Measurements from ENCODE around the gene APRT.

Gene APRT

GRCh38 chr16:88853325-88853941 lies 41.7 kb upstream of the APRT start:
- no peak for DNase-seq (ENCODE audit: insufficient read length)

GRCh38 chr16:88851616-88852015 lies 39.9 kb upstream of the APRT start:
- DNase-seq (ENCODE audit: insufficient read length), result no peak
- FAIRE-seq, result no peak
- TF ChIP-seq TAF1 (IDR thresholded peaks at IDR 0.05; ENCODE audit: borderline replicate concordance, low read depth, low read length), result no peak
- TF ChIP-seq POLR2A (IDR thresholded peaks at IDR 0.05; ENCODE audit: low read depth, low read length), result no peak
- TF ChIP-seq POLR2AphosphoS5 (IDR thresholded peaks at IDR 0.05; ENCODE audit: low read depth, low read length), result no peak

More at GRCh38 chr16:88853325-88853941, 41.7 kb upstream of the APRT start:
- TF ChIP-seq POLR2AphosphoS5 (IDR thresholded peaks at IDR 0.05; ENCODE audit: low read depth, low read length) (no peak), TAF1 (IDR thresholded peaks at IDR 0.05; ENCODE audit: borderline replicate concordance, low read depth, low read length) (no peak), POLR2A (IDR thresholded peaks at IDR 0.05; ENCODE audit: low read depth, low read length) (no peak)
- no peak for FAIRE-seq

GRCh38 chr16:88850531-88851199 lies 38.9 kb upstream of the APRT start:
- no peak for DNase-seq (ENCODE audit: insufficient read length)
- FAIRE-seq, result no peak
- no peak for TF ChIP-seq POLR2A (IDR thresholded peaks at IDR 0.05; ENCODE audit: low read depth, low read length)
- no peak for TF ChIP-seq TAF1 (IDR thresholded peaks at IDR 0.05; ENCODE audit: borderline replicate concordance, low read depth, low read length)
- TF ChIP-seq POLR2AphosphoS5 (IDR thresholded peaks at IDR 0.05; ENCODE audit: low read depth, low read length), result no peak

GRCh38 chr16:88848557-88848956 lies 36.8 kb upstream of the APRT start:
- TF ChIP-seq TAF1 (IDR thresholded peaks at IDR 0.05; ENCODE audit: borderline replicate concordance, low read depth, low read length) (no peak), POLR2AphosphoS5 (IDR thresholded peaks at IDR 0.05; ENCODE audit: low read depth, low read length) (no peak), POLR2A (IDR thresholded peaks at IDR 0.05; ENCODE audit: low read depth, low read length) (no peak)
- FAIRE-seq (no peak), DNase-seq (ENCODE audit: insufficient read length) (no peak)

- no peak for TF ChIP-seq POLR2A (IDR thresholded peaks at IDR 0.05; ENCODE audit: low read depth, low read length)
- FAIRE-seq, result no peak
Observed at GRCh38 chr16:88847654-88848053, 35.9 kb upstream of the APRT start.

GRCh38 chr16:88846088-88846487 lies 34.4 kb upstream of the APRT start:
- no peak for DNase-seq (ENCODE audit: insufficient read length)
- no peak for FAIRE-seq
- no peak for TF ChIP-seq POLR2A (IDR thresholded peaks at IDR 0.05; ENCODE audit: low read depth, low read length)
- no peak for TF ChIP-seq POLR2AphosphoS5 (IDR thresholded peaks at IDR 0.05; ENCODE audit: low read depth, low read length)
- TF ChIP-seq TAF1 (IDR thresholded peaks at IDR 0.05; ENCODE audit: borderline replicate concordance, low read depth, low read length), result no peak

More at GRCh38 chr16:88847654-88848053, 35.9 kb upstream of the APRT start:
- DNase-seq (ENCODE audit: insufficient read length), result no peak

- TF ChIP-seq TAF1 (IDR thresholded peaks at IDR 0.05; ENCODE audit: borderline replicate concordance, low read depth, low read length) (no peak), POLR2AphosphoS5 (IDR thresholded peaks at IDR 0.05; ENCODE audit: low read depth, low read length) (no peak), POLR2A (IDR thresholded peaks at IDR 0.05; ENCODE audit: low read depth, low read length) (no peak)
- FAIRE-seq, result no peak
- no peak for DNase-seq (ENCODE audit: insufficient read length)
Observed at GRCh38 chr16:88844419-88845036, 32.8 kb upstream of the APRT start.

GRCh38 chr16:88843256-88843655 lies 31.5 kb upstream of the APRT start:
- no peak for DNase-seq (ENCODE audit: insufficient read length)
- TF ChIP-seq POLR2AphosphoS5 (IDR thresholded peaks at IDR 0.05; ENCODE audit: low read depth, low read length), result no peak
- TF ChIP-seq POLR2A (IDR thresholded peaks at IDR 0.05; ENCODE audit: low read depth, low read length), result no peak
- TF ChIP-seq TAF1 (IDR thresholded peaks at IDR 0.05; ENCODE audit: borderline replicate concordance, low read depth, low read length), result no peak
- FAIRE-seq, result no peak

- FAIRE-seq (no peak), DNase-seq (ENCODE audit: insufficient read length) (no peak)
- TF ChIP-seq TAF1 (IDR thresholded peaks at IDR 0.05; ENCODE audit: borderline replicate concordance, low read depth, low read length) (no peak), POLR2A (IDR thresholded peaks at IDR 0.05; ENCODE audit: low read depth, low read length) (no peak), POLR2AphosphoS5 (IDR thresholded peaks at IDR 0.05; ENCODE audit: low read depth, low read length) (no peak)
Observed at GRCh38 chr16:88842806-88843205, 31.1 kb upstream of the APRT start.

GRCh38 chr16:88842308-88842756 lies 30.6 kb upstream of the APRT start:
- FAIRE-seq (no peak), DNase-seq (ENCODE audit: insufficient read length) (no peak)
- TF ChIP-seq POLR2AphosphoS5 (IDR thresholded peaks at IDR 0.05; ENCODE audit: low read depth, low read length), result no peak
- no peak for TF ChIP-seq TAF1 (IDR thresholded peaks at IDR 0.05; ENCODE audit: borderline replicate concordance, low read depth, low read length)
- TF ChIP-seq POLR2A (IDR thresholded peaks at IDR 0.05; ENCODE audit: low read depth, low read length), result no peak

- DNase-seq (ENCODE audit: insufficient read length), result no peak
- FAIRE-seq, result no peak
- TF ChIP-seq TAF1 (IDR thresholded peaks at IDR 0.05; ENCODE audit: borderline replicate concordance, low read depth, low read length) (no peak), POLR2A (IDR thresholded peaks at IDR 0.05; ENCODE audit: low read depth, low read length) (no peak)
Observed at GRCh38 chr16:88841521-88842307, 30.0 kb upstream of the APRT start.
